CD4-positive, alpha-beta T cell treated with Interleukin-6 for 4 hours (primary cell): ENCODE data around the gene PPARG.
"Not testable (repeated sequence)": the region's sequence is repeated elsewhere in the genome, so short reads cannot be mapped to it uniquely, and the experiment has no call there.

Experiments used
- DNase-seq: peaks from one replicate; pipeline ENCODE4 v3.0.0-alpha.2; 2020; ENCODE audit warnings: mixed read lengths

Gene PPARG

DNA sequence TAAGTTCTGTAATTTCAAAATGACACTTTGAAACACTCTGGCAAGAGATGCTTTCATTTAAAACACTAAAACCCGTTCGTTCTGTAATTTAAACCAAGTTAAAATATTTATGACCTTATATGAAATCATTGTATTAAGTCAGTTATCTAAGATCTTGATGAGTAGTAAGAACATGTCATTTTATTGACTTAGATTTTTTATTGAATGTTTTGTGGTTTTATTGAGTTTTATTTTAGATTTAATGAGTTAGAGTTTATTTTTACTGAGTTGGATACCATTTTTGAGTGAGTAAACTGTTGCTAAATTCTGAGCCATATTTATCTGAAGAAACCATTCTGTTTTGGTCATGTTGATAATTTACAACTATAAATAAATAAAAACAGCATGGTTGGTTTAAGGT, 94.3 kb downstream of the PPARG start:
- DNase-seq, result no peak

DNA sequence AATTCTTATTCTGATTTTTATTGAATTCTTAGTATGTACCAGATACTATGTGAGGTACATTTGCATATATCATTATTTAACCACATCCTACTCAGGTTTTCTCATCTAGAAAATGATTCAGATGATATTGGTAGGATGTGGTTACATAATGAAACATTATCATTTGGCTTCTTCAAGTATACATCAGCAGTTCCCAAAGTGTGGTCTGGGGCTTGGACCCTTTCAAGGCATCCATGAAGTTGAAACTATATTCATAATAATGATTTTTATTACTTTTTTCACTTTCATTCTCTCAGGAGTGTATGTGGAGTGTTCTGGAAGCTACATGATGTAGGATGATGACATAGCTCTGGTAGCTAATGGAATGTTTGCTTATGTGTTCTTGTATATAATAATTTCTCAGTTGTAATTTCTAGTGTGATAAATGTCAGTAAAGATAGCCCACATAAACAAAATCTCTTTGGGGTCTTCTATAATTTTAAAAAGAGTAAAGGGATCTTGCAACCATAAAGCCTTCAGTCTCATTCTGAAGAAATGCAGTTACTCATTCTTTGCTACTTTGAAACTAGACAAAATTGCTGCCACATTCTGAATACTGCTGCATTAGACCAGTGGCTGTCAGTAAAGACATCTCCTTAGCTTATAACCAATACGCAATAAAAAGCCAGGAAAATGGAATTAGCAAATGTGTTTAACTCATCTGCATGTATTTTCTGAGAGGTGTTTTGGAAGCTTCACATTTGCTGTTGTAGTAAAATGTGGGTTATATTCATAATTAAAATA, 95.8 kb downstream of the PPARG start:
- DNase-seq, result no peak

GRCh38 chr3:12386514-12387291, 97.8 kb downstream of the PPARG start:
- not testable (repeated sequence) for DNase-seq

DNA sequence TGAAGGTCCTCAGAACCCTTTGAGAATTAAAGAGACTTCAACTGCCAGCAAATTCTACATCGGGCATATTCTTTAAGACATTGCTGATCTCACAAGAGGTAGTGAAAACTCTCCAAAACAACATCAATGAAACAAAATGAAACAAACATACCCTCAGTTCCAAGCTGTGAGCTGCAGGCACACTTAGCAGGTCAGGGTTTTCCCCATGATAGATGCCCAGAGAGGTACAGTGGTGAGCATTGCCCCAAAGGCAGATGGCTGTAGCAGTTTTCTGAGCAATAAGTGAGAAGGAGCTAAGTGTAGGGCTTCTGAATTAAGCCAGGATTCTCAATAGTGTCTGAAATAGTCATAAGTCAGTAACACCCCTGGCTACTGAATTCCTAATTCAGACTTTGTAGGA, 99.3 kb downstream of the PPARG start:
- DNase-seq, result no peak

DNA sequence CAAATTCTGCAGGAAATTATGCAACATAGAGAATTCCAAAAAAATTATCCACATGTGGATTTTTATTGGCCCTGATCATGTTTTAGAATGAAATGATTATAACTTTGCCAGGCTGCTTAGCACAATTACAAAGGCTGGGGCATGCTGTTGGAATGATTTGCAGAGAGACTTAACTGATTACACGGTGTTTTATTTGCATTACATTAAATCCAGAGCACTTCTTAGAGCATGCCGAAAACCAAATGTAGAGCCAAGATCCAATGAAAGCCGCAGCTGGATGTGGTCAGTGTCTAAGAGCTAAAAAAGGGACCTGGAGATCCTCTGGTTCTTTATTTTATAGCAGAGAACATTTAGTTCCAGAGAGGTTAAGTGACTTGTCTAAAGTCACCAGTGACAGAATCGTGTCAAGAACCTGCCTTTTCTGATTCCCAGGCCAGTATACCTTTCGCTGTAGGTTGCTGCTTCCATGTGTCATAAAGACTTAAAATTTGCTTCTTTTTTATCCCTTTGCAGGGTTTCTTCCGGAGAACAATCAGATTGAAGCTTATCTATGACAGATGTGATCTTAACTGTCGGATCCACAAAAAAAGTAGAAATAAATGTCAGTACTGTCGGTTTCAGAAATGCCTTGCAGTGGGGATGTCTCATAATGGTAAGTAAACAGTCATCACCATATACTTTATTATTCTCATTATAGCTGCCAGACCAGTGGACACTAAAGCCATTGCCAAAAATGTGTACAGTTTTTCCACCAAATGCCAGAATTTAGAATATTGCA, 103.4 kb downstream of the PPARG start:
- no peak for DNase-seq

DNA sequence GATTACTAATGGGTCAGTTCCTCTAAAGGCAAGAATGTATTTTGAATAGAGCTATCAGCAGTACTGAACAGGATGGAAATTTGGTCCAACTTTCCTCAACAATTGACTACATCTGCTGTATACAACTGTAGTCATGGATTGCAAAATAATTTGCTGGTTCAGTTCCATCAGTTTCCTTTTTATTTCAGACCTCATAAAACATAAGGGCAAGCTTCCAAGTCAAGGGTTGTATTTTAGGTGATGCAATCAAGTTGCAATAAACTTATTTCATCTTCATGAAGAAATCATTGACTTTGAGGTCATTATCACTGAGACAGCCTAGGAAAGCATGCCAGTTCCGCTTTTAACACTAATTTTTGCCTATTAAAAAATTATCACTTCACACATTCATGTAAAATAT, 105.0 kb downstream of the PPARG start:
- no peak for DNase-seq

- no peak for DNase-seq
These were observed 105.8 kb downstream of the PPARG start for GRCh38 chr3:12394569-12395271.

- DNase-seq, result no peak
These were observed 106.6 kb downstream of the PPARG start for GRCh38 chr3:12395349-12396012.

- no peak for DNase-seq
These were observed 107.6 kb downstream of the PPARG start for GRCh38 chr3:12396471-12396870.

- no peak for DNase-seq
These were observed 110.4 kb downstream of the PPARG start for GRCh38 chr3:12399226-12399625.

DNA sequence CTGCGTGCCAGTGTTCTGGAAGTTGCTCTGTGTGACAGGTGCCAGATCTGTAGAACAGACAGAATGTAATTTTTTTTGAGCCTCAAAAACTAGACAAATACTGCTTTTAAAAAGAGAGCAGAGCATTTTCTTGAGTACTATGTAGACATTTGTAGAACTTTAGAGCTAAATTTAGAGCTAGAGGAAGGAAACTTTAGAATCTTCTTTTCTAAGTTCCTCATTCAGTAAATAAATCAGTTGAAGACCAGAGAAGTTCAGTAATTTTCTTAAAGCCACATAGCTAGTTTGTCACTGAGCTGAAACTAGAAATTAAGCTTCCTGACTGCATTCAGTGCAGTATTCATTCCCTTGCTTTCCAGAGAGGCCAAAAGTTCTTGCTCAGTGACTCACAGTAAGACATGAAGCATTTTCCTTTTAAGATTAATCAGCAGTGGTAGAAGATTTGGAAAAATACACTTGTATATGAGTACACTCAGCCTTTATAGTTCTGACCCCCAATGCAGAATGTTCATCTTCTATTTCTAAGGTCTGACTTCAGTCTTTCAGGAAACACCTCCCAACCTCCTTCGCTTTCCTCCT, 111.8 kb downstream of the PPARG start:
- no peak for DNase-seq

DNA sequence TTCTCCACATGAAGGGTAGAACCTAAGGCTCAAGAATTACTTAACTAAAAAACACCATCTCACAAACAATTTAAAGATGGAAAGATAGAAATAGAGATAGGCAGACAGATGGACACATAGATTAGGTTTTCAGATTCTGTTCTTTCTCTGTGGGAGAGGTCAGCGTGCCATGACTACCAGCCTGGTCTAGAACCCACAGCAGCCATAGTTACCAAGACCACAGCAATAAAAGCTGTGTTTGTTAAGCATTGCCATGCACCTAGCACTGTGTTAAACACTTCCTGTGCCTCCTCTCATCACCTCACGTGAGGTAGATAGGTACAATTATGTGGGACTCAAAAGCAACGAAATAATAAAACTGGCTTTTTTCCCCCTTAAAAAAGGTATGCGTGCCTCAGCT, 112.3 kb downstream of the PPARG start:
- no peak for DNase-seq

DNA sequence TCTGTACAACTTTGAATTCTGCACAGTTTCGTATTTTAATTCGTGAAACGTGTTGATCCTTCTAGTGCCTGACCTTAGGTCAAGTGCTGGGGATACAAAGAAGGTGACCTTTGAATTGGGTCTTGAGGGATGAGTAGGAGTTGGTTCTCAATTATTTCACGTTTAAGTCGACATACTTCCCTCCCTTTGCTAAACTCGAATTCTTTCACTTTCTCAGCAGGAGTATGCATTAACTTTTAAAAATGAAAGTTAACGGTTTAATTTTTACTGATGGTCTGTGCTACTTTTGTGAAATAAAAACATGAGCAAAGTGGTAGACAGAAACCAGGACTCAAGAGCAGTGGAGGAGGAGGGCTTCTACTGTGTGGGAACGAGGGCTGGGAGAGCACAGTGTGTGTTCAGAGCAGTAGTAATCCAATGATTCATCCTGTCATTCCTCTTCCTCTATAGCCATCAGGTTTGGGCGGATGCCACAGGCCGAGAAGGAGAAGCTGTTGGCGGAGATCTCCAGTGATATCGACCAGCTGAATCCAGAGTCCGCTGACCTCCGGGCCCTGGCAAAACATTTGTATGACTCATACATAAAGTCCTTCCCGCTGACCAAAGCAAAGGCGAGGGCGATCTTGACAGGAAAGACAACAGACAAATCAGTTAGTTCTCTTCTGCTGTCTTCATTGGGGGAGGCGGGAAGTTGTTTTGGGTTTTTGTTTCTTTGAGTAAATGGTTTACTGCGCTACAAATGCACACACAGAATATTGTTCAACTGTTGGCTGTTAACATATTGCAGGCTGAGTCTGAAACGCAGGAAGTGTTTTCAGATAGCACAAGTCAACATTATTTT, 116.8 kb downstream of the PPARG start:
- DNase-seq, result no peak

DNA sequence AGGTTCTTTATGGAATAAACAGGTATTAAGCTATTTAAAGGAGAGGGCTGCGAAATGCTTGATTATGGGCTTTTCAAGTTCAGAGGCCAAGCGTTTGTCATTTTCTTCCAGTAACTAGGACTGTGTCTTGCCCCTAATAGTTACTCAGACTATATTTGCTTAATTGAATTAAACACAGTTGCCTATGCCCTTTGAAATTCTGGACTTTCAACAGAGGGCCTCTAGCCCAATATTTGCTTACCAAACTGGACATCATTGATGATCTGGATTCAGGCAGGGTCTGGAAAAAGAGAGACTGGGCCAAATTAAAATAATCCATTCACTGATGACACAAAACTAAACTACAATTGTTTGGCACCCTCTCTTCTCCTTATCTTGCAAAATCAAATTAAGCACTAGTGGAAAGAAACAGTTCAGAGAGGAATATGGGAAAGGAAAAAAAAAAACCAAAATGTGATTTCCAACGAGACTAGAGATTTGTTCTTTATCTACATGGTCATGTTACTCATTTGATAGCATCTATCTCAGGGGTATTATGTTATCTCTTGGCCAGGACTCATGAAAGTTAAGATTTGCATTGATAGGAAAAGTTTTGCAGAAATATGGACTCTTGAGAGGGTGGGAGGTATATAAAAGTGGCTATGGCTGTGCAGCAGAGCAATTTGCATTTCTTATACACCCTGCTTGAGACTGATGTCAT, 120.3 kb downstream of the PPARG start:
- DNase-seq, result no peak

DNA sequence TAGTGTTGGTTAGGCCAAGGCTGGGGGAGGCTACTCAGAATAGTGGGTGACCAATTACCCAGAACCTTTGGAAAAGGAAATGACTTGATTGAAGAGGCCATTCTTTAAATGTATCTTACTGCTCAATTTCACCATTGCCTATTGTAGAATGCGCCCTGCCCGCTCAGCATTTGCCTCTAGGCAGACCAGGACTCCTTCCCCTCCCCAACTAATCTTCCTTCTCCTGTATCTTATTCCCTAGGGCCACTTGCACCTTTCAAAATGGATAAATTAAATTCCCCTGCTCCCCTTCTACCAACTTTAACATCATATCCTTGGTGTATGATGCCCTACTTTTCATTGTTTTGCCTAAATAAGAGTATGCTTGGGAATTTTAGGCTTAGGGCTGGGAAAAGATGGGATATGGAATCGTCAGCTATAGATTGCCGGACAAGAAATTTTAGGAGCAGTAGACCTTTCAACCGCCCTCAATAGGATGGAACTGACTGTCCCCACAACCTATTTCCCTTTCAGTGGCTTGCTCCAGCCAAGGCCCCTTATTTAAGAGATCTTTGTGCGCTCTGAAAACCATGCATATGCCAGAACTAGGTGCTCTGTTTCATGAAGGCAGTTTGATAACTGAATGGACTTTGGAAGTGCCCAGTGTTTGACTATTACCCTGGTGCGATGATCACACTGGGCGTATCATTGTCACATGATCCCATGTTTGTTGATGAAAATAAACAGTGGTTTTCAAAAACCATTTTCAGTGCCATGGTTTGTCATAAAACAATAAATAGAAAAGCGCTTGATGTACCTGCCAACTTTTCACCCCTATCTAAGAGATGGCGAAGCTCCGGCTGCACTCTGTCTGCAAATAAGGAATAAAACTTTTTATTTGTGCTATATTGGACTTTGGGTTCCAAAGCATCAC, 121.1 kb downstream of the PPARG start:
- DNase-seq, result no peak

DNA sequence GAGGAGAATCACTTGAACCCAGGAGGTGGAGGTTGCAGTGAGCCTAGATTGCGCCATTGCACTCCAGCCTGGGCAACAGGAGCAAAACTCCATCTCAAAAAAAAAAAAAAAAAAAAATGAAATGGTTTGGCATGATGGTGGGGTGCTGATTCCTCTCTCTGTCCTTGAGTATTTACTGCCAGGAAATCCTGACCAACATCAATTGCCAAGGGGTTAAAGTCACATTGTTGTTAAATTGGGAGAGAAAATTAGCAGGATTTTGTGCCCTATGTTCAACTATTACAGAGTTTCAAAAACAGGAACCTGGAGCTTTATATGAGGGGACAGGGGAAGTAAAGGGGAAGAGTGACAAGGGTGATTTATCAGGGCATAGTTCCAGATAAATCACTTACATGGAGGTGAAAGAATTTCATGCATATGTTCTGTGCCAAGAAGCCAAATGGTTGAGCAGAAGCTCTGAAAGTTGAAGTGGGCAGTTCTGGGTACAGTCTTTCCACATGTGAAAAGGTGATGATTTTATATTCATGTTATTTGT, 124.9 kb downstream of the PPARG start:
- no peak for DNase-seq

DNA sequence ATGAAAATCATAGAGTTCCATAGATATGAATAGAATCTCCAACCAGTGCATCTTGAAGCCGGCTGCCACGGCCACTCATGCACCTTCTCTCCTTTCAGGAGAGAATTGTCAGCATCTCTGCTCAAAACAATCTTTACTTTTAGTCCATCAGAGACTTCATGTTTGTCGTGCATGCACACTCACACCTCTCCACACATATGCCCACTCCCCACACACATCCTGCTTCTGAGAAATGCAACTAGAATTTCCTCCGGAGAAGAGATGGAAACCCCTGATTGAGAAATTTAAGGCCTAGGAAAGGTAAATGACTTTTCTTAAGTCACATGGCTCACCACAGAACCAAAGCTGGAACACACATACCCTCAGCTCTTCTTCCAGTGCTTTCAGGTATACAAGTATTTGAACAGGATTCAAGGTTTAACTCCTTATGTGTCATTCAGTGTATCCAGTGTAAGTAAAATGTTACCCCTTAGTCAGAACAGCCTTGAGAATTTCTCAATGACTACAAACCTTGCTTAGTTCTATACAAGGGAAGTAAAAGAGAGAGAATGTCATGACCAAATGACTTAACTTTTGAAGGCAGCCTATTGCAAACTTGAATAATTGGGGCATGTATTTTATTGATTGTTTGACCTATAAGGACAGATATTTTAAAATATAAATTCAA, 126.3 kb downstream of the PPARG start:
- DNase-seq, result no peak

- no peak for DNase-seq
These were observed 127.9 kb downstream of the PPARG start for GRCh38 chr3:12416731-12417130.
